Neuron (in vitro differentiated cells): ENCODE data around the gene VCL.
"Not testable (repeated sequence)": the region's sequence is repeated elsewhere in the genome, so short reads cannot be mapped to it uniquely, and the experiment has no call there.

Experiments
- H2AFZ ChIP-seq: one replicate; pipeline ENCODE4 v1.6.1; 2013; ENCODE audit warnings: low read depth, mild to moderate bottlenecking, inconsistent platforms, low read length, moderate library complexity
- H3K27me3 ChIP-seq: one replicate; pipeline ENCODE4 v1.6.1; 2013; ENCODE audit warnings: low read length; ENCODE audit not compliant: insufficient read depth
- H3K36me3 ChIP-seq: one replicate; pipeline ENCODE4 v1.6.1; 2013; ENCODE audit warnings: low read length; ENCODE audit not compliant: insufficient read depth
- H3K4me1 ChIP-seq: one replicate; pipeline ENCODE4 v1.6.1; 2013; ENCODE audit warnings: low read length; ENCODE audit not compliant: insufficient read depth
- H3K4me3 ChIP-seq: 2 replicates; pipeline ENCODE4 v1.5.1; 2013; ENCODE audit warnings: mild to moderate bottlenecking, low read length, moderate library complexity
- H3K9me3 ChIP-seq: one replicate; pipeline ENCODE4 v1.6.1; 2013; ENCODE audit warnings: low read length

VCL gene

DNA sequence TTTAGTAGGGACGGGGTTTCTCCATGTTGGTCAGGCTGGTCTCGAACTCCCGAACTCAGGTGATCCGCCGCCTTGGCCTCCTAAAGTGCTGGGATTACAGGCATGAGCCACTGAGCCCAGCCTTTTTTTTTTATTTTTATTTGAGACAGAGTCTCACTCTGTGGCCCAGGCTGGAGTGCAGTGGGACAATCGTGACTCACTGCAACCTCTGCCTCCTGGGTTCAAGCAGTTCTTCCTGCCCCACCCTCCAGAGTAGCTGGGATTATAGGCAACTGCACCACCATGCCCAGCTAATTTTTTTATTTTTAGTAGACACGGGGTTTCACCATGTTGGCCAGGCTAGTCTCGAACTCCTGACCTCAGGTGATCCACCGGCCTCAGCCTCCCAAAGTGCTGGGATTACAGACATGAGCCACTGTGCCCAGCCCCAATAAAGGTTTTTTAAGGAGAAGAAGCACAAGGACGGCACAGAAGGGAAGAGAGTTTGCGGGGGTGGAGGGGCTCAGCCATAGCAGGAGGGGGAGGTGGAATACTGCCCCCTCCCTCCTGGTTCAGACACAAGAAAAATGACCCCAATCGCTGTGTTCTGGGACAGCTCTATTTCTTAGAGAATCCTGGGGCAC lies 32.5 kb upstream of the VCL start:
- Histone ChIP-seq H2AFZ (peak overlapping the region; percentile 90), H3K4me3 (peak overlapping the region; percentile 29), H3K4me1 (peaks cover 27% of the 10 kb centered on the region)
- H3K9me3 ChIP-seq, H3K36me3 ChIP-seq, H3K27me3 ChIP-seq: not testable (repeated sequence)

DNA sequence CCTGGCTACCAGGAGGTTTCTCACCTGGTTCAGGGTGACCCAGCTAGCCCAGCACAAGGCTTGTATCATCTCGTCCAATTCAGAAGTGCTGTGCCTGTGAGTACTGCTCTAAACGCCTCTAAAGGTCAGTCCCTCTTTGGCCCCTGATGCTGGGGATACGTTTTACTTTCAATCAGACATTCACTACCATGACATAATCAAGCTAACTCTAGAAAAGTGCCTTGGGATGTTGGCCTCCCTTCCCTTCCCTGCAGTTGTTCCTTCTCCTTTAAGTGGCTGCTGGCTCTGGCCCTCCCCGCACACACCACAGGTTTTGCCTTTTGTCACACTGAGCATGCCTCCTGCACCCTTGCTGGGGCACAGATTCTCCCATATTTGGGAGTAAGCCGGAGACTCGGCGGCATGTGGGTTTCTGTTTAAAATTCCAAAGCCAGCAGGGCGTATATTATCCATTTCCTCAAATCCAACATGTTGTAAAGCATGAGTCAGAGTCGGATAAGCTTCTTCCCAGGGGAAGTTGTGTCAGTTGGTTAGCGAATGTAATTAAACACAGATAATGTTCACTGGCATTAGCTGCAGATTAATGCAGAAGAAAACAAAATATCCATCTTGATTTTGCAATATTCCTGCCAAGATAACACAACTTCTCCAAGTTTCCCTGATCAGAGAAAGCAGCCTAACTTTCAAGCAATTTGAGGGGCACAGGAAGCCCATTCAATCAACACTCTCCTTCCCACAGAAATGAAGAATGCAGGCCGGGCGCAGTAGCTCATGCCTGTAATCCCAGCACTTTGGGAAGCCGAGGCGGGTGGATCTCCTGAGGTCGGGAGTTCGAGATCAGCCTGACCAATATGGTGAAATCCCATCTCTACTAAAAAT lies 31.8 kb upstream of the VCL start:
- Histone ChIP-seq H2AFZ (peak overlapping the region; percentile 90), H3K27me3 (no peaks in the 10 kb centered on the region), H3K4me3 (peak overlapping the region; percentile 29), H3K36me3 (no peaks in the 10 kb centered on the region), H3K4me1 (peaks cover 27% of the 10 kb centered on the region), H3K9me3 (no peaks in the 10 kb centered on the region)

DNA sequence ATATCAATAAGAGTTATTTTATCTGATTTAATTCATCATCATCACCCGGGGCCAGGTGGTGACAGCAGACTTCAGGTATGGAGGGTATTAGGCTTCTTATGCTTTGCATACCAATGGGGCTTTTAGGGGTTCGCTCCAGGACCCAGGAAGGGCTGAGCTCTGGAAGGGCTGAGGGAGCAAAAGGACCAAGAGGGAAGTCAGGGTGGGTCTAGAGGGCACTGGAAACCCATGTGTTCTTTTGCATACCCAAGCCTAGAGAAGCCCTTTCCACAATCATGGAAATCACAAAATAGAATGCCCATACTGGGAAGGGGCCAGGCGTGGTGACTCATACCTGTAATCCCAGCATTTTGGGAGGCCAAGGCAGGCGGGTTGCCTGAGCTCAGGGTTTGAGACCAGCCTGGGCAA lies 30.9 kb upstream of the VCL start:
- Histone ChIP-seq H3K36me3 (no peaks in the 10 kb centered on the region), H3K4me1 (peaks cover 27% of the 10 kb centered on the region), H3K9me3 (no peaks in the 10 kb centered on the region), H3K27me3 (no peaks in the 10 kb centered on the region), H2AFZ (no peak overlapping the region), H3K4me3 (peak overlapping the region; percentile 29)

- H3K27me3 ChIP-seq: no peaks in the 10 kb centered on the region
- no peaks in the 10 kb centered on the region for H3K9me3 ChIP-seq
- H3K36me3 ChIP-seq: no peaks in the 10 kb centered on the region
- no peak overlapping the region for H3K4me3 ChIP-seq
- H2AFZ ChIP-seq: no peak overlapping the region
- H3K4me1 ChIP-seq: peaks cover 27% of the 10 kb centered on the region
Measured at GRCh38 chr10:73967544-73967943, 30.4 kb upstream of the VCL start.

- H2AFZ ChIP-seq: peak overlapping the region; percentile 73
- H3K9me3 ChIP-seq: no peaks in the 10 kb centered on the region
- H3K27me3 ChIP-seq: no peaks in the 10 kb centered on the region
- no peak overlapping the region for H3K4me3 ChIP-seq
- H3K36me3 ChIP-seq: no peaks in the 10 kb centered on the region
- peaks cover 27% of the 10 kb centered on the region for H3K4me1 ChIP-seq
Measured at GRCh38 chr10:73968098-73968521, 29.8 kb upstream of the VCL start.

DNA sequence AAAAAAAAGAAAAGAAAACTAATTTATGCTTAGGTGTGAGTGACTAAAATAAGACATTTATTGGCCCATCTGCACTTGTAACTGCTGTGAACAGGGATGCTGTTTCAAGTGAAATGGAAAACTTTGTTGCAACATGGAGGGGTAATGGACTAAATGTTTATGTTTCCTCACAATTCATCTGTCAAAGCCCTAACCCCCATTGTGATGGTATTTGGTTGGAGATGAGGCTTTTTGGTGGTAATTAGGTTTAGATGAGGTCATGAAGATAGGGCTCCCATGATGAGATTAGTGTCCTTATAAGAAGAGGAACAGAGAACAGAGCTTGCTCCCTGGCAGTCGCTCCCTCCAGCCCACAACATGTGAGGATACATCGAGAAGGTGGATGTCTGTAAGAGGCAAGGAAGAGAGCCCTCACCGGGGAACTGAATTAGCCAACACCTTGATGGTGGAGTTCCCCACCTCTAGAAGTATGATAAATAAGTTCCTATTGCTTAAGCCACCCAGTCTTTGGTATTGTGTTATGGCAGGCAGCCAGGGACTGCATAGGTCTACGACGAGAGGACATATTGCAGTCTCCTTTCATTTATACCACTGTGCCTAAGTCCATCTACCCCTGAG lies 28.6 kb upstream of the VCL start:
- no peaks in the 10 kb centered on the region for H3K27me3 ChIP-seq
- H3K4me1 ChIP-seq: peaks cover 27% of the 10 kb centered on the region
- no peak overlapping the region for H3K4me3 ChIP-seq
- H2AFZ ChIP-seq: no peak overlapping the region
- H3K36me3 ChIP-seq: no peaks in the 10 kb centered on the region
- no peaks in the 10 kb centered on the region for H3K9me3 ChIP-seq

- no peak overlapping the region for H3K4me3 ChIP-seq
- no peaks in the 10 kb centered on the region for H3K36me3 ChIP-seq
- H2AFZ ChIP-seq: no peak overlapping the region
- no peaks in the 10 kb centered on the region for H3K27me3 ChIP-seq
- H3K4me1 ChIP-seq: peaks cover 25% of the 10 kb centered on the region
- H3K9me3 ChIP-seq: no peaks in the 10 kb centered on the region
Measured at GRCh38 chr10:73970845-73971244, 27.1 kb upstream of the VCL start.

DNA sequence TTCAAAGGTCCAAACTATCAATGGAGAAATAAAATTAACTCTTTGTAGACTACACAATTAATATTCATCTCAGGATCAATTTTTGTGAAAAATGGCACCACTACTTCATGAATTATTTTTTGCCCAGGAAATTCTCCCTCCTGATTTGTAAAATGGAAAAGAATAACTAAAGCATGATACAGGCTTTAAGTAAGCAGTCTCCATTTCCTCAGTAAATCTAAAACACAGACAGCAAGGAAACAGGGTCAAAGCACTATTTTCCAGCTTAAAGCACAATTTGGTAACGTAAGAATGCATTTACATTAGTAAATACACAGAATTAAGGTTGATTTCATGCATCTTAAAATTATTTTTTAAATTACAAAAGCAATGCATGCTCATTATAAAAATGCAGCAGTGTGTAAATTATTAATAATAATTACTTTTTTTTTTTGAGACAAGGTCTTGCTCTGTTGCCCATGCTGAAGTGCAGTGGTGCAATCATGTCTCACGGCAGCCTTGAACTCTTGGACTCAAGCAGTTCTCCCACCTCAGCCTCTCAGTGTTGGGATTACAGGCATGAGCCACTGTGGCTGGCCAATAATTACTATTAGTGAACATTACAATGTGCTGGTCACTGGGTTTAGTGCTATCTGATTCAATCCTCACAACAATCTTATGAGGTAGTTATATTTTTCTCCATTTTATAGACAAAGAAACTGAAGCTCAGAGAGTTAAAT lies 26.1 kb upstream of the VCL start:
- Histone ChIP-seq H3K9me3 (no peaks in the 10 kb centered on the region), H3K4me3 (no peak overlapping the region), H3K27me3 (no peaks in the 10 kb centered on the region), H3K4me1 (peaks cover 15% of the 10 kb centered on the region), H2AFZ (no peak overlapping the region), H3K36me3 (no peaks in the 10 kb centered on the region)

DNA sequence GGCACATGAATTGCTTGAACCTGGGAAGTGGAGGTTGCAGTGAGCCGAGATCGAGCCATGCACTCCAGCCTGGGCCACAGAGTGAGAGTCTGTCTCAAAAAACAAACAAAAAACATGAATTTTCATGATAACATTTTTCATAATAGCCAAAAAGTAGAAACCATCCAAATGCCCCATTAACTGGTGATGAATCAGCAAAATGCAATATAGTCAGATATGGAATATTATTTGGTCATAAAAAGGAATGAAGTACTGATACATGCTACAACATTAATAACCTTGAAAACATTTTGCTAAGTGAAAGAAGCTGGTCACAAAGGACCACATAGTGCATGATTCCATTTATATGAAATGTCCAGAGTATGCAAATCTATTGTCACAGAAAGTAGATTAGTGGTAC lies 24.5 kb upstream of the VCL start:
- no peaks in the 10 kb centered on the region for H3K27me3 ChIP-seq
- H3K4me3 ChIP-seq: no peak overlapping the region
- no peak overlapping the region for H2AFZ ChIP-seq
- H3K4me1 ChIP-seq: peaks cover 3% of the 10 kb centered on the region
- no peaks in the 10 kb centered on the region for H3K36me3 ChIP-seq
- H3K9me3 ChIP-seq: no peaks in the 10 kb centered on the region

DNA sequence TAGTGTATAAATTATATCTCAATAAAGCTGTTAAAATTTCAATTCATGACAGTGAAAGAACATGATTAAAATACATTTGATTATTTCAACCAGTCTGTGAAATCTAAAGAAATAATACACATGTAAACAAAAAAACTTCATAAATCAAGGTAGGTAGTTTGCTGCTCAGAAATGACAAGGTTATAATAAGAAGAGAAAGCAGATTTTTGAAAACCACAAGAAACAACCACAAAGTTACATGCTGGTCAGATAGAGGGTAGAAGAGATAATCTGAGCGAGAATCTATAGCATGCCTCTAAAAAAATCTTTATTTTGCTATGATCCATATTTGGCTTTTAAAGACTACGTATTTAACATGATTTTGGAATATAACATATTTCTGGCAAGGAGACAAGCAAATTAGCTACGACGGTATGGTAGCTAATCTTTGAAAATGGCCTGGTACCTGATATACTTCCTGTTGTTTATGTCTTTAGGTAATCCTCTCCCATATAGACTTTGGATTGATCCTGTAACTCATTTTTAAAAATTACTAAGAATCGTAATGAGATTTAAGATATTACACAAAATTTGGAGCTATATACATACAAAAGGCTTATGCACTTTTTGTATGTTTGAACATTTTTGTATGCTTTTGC lies 23.5 kb upstream of the VCL start:
- peaks cover 3% of the 10 kb centered on the region for H3K4me1 ChIP-seq
- no peaks in the 10 kb centered on the region for H3K9me3 ChIP-seq
- no peaks in the 10 kb centered on the region for H3K36me3 ChIP-seq
- H2AFZ ChIP-seq: no peak overlapping the region
- no peaks in the 10 kb centered on the region for H3K27me3 ChIP-seq
- H3K4me3 ChIP-seq: no peak overlapping the region

- Histone ChIP-seq H2AFZ (no peak overlapping the region), H3K9me3 (no peaks in the 10 kb centered on the region), H3K27me3 (no peaks in the 10 kb centered on the region), H3K4me3 (no peak overlapping the region), H3K36me3 (no peaks in the 10 kb centered on the region), H3K4me1 (peaks cover 6% of the 10 kb centered on the region)
Measured at GRCh38 chr10:73975388-73975787, 22.5 kb upstream of the VCL start.

DNA sequence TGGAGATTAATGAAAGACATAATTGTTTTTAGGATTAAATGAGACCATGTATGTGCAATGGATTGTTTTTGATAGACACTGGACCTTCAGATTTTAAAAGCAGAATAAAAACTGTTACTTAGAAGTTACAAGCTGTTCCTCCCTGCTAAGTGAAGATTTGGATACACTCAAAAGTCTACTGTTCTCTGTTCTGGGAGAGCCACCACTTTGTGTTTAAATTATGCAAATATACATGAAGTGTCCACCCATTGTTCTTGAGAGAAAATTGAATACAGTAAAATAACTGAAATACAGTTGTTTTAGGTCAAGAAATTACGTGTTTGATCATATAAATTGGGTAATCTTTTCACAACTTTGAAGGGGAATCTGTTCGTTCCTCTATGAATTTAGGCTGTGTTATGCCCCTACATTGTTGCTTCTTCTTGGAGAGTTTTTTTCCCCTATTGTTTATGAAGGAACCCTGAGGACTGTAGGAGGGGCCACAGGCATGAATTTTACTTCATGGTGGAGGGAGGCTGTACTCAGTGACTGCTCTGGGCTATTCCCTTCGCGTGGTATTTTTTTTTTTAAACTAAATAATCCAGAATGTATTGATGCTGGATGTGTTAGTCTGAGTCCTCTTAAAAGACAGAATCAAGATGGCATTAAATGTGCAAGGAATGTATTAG lies 18.6 kb upstream of the VCL start:
- H2AFZ ChIP-seq: peak overlapping the region; percentile 44
- no peaks in the 10 kb centered on the region for H3K27me3 ChIP-seq
- no peak overlapping the region for H3K4me3 ChIP-seq
- peaks cover 6% of the 10 kb centered on the region for H3K4me1 ChIP-seq
- no peaks in the 10 kb centered on the region for H3K36me3 ChIP-seq
- no peaks in the 10 kb centered on the region for H3K9me3 ChIP-seq
